ENCODE results near the gene C1orf226.

Gene C1orf226

DNA sequence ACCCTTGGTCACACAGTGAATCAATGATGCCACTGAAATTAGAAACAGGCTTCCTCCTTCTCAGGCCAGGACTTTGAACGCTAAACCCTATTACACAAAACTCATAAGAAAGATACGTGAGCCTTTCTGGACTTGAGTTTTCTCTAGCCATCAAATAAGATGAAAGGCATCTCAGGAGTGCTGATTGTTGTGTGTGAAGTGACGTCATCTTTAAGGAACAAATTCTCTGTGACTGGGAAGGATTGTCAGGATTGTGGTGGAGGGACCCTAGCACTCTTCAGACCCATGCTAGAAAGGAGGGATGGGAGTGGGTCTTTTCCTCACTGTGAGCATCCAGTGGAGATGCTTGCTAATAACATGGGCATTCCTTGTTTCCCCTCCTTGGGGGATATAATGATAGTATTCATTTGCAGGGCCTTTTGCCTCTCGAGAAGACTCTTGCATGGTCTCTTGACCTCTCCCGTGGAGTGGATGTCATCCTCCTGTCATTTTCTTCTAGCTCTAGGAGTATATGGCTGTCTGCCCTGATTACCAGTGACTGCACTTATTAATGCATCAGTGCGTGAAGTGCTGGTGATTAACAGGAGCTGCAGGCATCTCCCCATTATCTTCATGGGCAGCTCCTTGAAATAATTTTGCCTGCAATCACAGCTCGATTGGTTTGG, 44.8 kb upstream of the C1orf226 start:
- Histone ChIP-seq H3K4me3 (ENCODE audit: low read depth in 1 of 2, low read length in 2 of 2) (no peak overlapping the region), H3K79me2 (ENCODE audit: insufficient read depth, low read length) (no peaks in the 10 kb centered on the region), H3K4me2 (ENCODE audit: insufficient read depth, low read length) (no peak overlapping the region), H4K20me1 (ENCODE audit: insufficient read depth, low read length) (no peaks in the 10 kb centered on the region), H3K4me1 (ENCODE audit: insufficient read depth, low read length) (no peaks in the 10 kb centered on the region), H3K9me3 (ENCODE audit: insufficient read depth, low read length, severe bottlenecking) (no peaks in the 10 kb centered on the region), H3K27ac (ENCODE audit: low read length) (no peak overlapping the region), H3K9ac (ENCODE audit: low read depth, low read length) (no peak overlapping the region), H2AFZ (ENCODE audit: low read depth, low read length) (no peak overlapping the region), H3K36me3 (ENCODE audit: insufficient read depth, low read length) (no peaks in the 10 kb centered on the region), H3K27me3 (ENCODE audit: insufficient read depth, low read length, poor library complexity) (peaks cover 15% of the 10 kb centered on the region)
- ATAC-seq (ENCODE audit: insufficient read depth, low read depth) (no peak), DNase-seq (no peak)
- TF ChIP-seq, protein P1, sequence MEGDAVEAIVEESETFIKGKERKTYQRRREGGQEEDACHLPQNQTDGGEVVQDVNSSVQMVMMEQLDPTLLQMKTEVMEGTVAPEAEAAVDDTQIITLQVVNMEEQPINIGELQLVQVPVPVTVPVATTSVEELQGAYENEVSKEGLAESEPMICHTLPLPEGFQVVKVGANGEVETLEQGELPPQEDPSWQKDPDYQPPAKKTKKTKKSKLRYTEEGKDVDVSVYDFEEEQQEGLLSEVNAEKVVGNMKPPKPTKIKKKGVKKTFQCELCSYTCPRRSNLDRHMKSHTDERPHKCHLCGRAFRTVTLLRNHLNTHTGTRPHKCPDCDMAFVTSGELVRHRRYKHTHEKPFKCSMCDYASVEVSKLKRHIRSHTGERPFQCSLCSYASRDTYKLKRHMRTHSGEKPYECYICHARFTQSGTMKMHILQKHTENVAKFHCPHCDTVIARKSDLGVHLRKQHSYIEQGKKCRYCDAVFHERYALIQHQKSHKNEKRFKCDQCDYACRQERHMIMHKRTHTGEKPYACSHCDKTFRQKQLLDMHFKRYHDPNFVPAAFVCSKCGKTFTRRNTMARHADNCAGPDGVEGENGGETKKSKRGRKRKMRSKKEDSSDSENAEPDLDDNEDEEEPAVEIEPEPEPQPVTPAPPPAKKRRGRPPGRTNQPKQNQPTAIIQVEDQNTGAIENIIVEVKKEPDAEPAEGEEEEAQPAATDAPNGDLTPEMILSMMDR (IDR thresholded peaks at IDR 0.05; ENCODE audit: borderline replicate concordance, extremely low read depth, low read length, poor library complexity, severe bottlenecking) = no peak
- TF ChIP-seq EZH2 (IDR thresholded peaks at IDR 0.05; ENCODE audit: borderline replicate concordance, low read depth, low read length, severe bottlenecking) = no peak

DNA sequence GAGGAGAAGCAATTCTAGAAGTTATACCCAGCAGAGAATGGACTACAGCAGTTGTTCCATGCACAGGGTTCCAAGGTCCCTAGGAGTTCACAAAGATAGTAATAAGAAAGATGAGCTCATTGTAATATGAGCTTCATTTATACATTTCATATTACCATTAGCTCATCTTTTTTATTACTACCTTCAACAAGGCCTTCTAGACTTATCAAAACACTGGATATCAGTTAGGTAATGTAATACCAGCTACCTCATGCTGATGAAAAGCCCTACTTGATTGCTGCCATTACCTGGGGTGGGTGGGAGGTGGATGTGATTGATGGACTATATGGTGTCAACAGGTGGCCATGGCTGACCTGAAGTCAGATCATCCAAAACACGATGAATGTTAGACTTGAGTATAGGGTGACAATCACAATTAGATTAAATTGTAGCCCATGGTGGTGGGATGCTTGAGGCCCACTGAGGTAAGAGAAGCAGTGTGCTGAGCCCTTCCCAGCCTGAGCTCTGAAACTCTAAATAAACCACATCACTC, 39.0 kb upstream of the C1orf226 start:
- DNase-seq = no peak
- no peak overlapping the region for H3K9ac ChIP-seq (ENCODE audit: low read depth, low read length)
- H3K36me3 ChIP-seq (ENCODE audit: insufficient read depth, low read length) = no peaks in the 10 kb centered on the region
- no peak for TF ChIP-seq EZH2 (IDR thresholded peaks at IDR 0.05; ENCODE audit: borderline replicate concordance, low read depth, low read length, severe bottlenecking)
- TF ChIP-seq, protein P1 (IDR thresholded peaks at IDR 0.05; ENCODE audit: borderline replicate concordance, extremely low read depth, low read length, poor library complexity, severe bottlenecking) = no peak
- no peak overlapping the region for H3K27ac ChIP-seq (ENCODE audit: low read length)
- H4K20me1 ChIP-seq (ENCODE audit: insufficient read depth, low read length) = no peaks in the 10 kb centered on the region
- no peak overlapping the region for H2AFZ ChIP-seq (ENCODE audit: low read depth, low read length)
- no peak overlapping the region for H3K4me3 ChIP-seq (ENCODE audit: low read depth in 1 of 2, low read length in 2 of 2)
- no peaks in the 10 kb centered on the region for H3K79me2 ChIP-seq (ENCODE audit: insufficient read depth, low read length)
- no peaks in the 10 kb centered on the region for H3K4me1 ChIP-seq (ENCODE audit: insufficient read depth, low read length)
- H3K4me2 ChIP-seq (ENCODE audit: insufficient read depth, low read length) = no peak overlapping the region
- H3K27me3 ChIP-seq (ENCODE audit: insufficient read depth, low read length, poor library complexity) = peaks cover 12% of the 10 kb centered on the region
- ATAC-seq (ENCODE audit: insufficient read depth, low read depth) = no peak
- H3K9me3 ChIP-seq (ENCODE audit: insufficient read depth, low read length, severe bottlenecking) = no peaks in the 10 kb centered on the region

GRCh38 chr1:162343470-162343869, 38.1 kb upstream of the C1orf226 start:
- Histone ChIP-seq H3K27me3 (ENCODE audit: insufficient read depth, low read length, poor library complexity) (peaks cover 12% of the 10 kb centered on the region), H3K79me2 (ENCODE audit: insufficient read depth, low read length) (no peaks in the 10 kb centered on the region), H3K27ac (ENCODE audit: low read length) (no peak overlapping the region), H2AFZ (ENCODE audit: low read depth, low read length) (no peak overlapping the region), H3K4me3 (ENCODE audit: low read depth in 1 of 2, low read length in 2 of 2) (no peak overlapping the region), H3K4me1 (ENCODE audit: insufficient read depth, low read length) (no peaks in the 10 kb centered on the region), H3K36me3 (ENCODE audit: insufficient read depth, low read length) (no peaks in the 10 kb centered on the region), H3K4me2 (ENCODE audit: insufficient read depth, low read length) (no peak overlapping the region), H4K20me1 (ENCODE audit: insufficient read depth, low read length) (no peaks in the 10 kb centered on the region), H3K9ac (ENCODE audit: low read depth, low read length) (no peak overlapping the region), H3K9me3 (ENCODE audit: insufficient read depth, low read length, severe bottlenecking) (no peaks in the 10 kb centered on the region)
- no peak for DNase-seq
- TF ChIP-seq EZH2 (IDR thresholded peaks at IDR 0.05; ENCODE audit: borderline replicate concordance, low read depth, low read length, severe bottlenecking) = no peak
- TF ChIP-seq, protein P1 (IDR thresholded peaks at IDR 0.05; ENCODE audit: borderline replicate concordance, extremely low read depth, low read length, poor library complexity, severe bottlenecking) = no peak
- ATAC-seq (ENCODE audit: insufficient read depth, low read depth) = no peak
